HEK293 (cell line): ENCODE measurements around the gene TAF1D.

Source experiments
- CTCF ChIA-PET: fragments of 350-600 bp; formaldehyde crosslinking; extraction: SDS; loops from one replicate; lab custom pipeline; 2021; ENCODE audit warnings: antibody characterized with exemption; lab: Yijun Ruan, JAX
- POLR2A ChIA-PET: fragments of 300-600 bp; formaldehyde crosslinking; extraction: SDS; loops from one replicate; lab custom pipeline; 2020; ENCODE audit warnings: antibody characterized with exemption, inconsistent platforms; lab: Yijun Ruan, JAX
- H3K27ac ChIP-seq: fragments of 200-500 bp; sonication (Bioruptor generic); 2 replicates; pipeline ENCODE4 v1.5.1; 2014; ENCODE audit warnings: low read depth, low read length, control low read depth, inconsistent platforms; ENCODE audit errors: extremely low read depth
- H3K36me3 ChIP-seq, 2 experiments: fragments of 200-500 bp in 1 of 2; sonication (Bioruptor generic) in 1 of 2; 1 replicate in 1 of 2; 2 replicates in 1 of 2; pipeline ENCODE4 v1.5.1; 2014 to 2017; ENCODE audit warnings: inconsistent platforms in 2 of 2, low read length in 2 of 2; ENCODE audit not compliant: control insufficient read depth in 2 of 2, insufficient read depth in 1 of 2
- H3K4me1 ChIP-seq: fragments of 200-500 bp; sonication (Bioruptor generic); 2 replicates; pipeline ENCODE4 v1.5.1; 2014; ENCODE audit warnings: mild to moderate bottlenecking, low read length, inconsistent platforms; ENCODE audit not compliant: control insufficient read depth, insufficient read depth
- H3K4me3 ChIP-seq: 2 replicates; pipeline ENCODE4 v1.5.1; 2011; ENCODE audit warnings: low read depth, mild to moderate bottlenecking, control low read depth, low read length, moderate library complexity
- H3K9me3 ChIP-seq: fragments of 200-500 bp; sonication (Bioruptor generic); 2 replicates; pipeline ENCODE4 v1.5.1; 2014; ENCODE audit warnings: low read depth, low read length, inconsistent platforms; ENCODE audit not compliant: control insufficient read depth, insufficient read depth
- HOXD13 ChIP-seq: sonication (generic); formaldehyde crosslinking; IDR thresholded peaks from 2 replicates; pipeline ENCODE4 v1.8.0; 2022; ENCODE audit warnings: missing genetic modification reagents, borderline replicate concordance
- IKZF3 ChIP-seq: fragments of 450-650 bp; IDR thresholded peaks from 2 replicates; pipeline ENCODE4 v1.5.0; 2018; ENCODE audit warnings: missing biosample characterization, mild to moderate bottlenecking, missing genetic modification characterization, moderate library complexity
- OSR2 ChIP-seq: fragments of 450-650 bp; formaldehyde crosslinking; IDR thresholded peaks from 2 replicates; pipeline ENCODE4 v1.5.1; 2016; ENCODE audit warnings: missing biosample characterization, missing genetic modification characterization
- SP2 ChIP-seq: fragments of 450-650 bp; formaldehyde crosslinking; IDR thresholded peaks from 2 replicates; pipeline ENCODE4 v1.5.1; 2016; ENCODE audit warnings: missing biosample characterization, missing genetic modification characterization
- TRIM28 ChIP-seq: IDR thresholded peaks from 2 replicates; pipeline ENCODE4 v1.6.1; 2011; ENCODE audit warnings: low read length, control low read depth, borderline replicate concordance
- ZFP37 ChIP-seq: fragments of 450-650 bp; formaldehyde crosslinking; IDR thresholded peaks from 2 replicates; pipeline ENCODE4 v1.5.1; 2016; ENCODE audit warnings: missing biosample characterization, missing genetic modification characterization
- ZNF223 ChIP-seq: fragments of 450-650 bp; formaldehyde crosslinking; IDR thresholded peaks from 2 replicates; pipeline ENCODE4 v1.5.1; 2016; ENCODE audit warnings: missing biosample characterization, missing genetic modification characterization
- ZNF23 ChIP-seq: fragments of 450-650 bp; formaldehyde crosslinking; IDR thresholded peaks from 2 replicates; pipeline ENCODE4 v1.5.1; 2016; ENCODE audit warnings: missing biosample characterization, missing genetic modification characterization, borderline replicate concordance
- ZNF24 ChIP-seq: fragments of 450-650 bp; formaldehyde crosslinking; IDR thresholded peaks from 2 replicates; pipeline ENCODE4 v1.5.1; 2016; ENCODE audit warnings: missing biosample characterization, missing genetic modification characterization
- ZNF248 ChIP-seq: fragments of 450-650 bp; formaldehyde crosslinking; IDR thresholded peaks from 2 replicates; pipeline ENCODE4 v1.5.1; 2017; ENCODE audit warnings: missing biosample characterization, missing genetic modification characterization
- ZNF292 ChIP-seq: fragments of 450-650 bp; formaldehyde crosslinking; IDR thresholded peaks from 2 replicates; pipeline ENCODE4 v1.5.1; 2016; ENCODE audit warnings: low read depth, missing biosample characterization, missing genetic modification characterization, borderline replicate concordance
- ZNF514 ChIP-seq: fragments of 450-650 bp; formaldehyde crosslinking; IDR thresholded peaks from 2 replicates; pipeline ENCODE4 v1.5.1; 2016; ENCODE audit warnings: missing biosample characterization, missing genetic modification characterization
- ZNF544 ChIP-seq: fragments of 450-650 bp; formaldehyde crosslinking; IDR thresholded peaks from 2 replicates; pipeline ENCODE4 v1.5.0; 2017; ENCODE audit warnings: missing biosample characterization, missing genetic modification characterization
- ZNF549 ChIP-seq: fragments of 450-650 bp; IDR thresholded peaks from 2 replicates; pipeline ENCODE4 v1.5.1; 2018; ENCODE audit warnings: missing biosample characterization, missing genetic modification characterization, mild to moderate bottlenecking, inconsistent platforms, moderate library complexity
- ZNF558 ChIP-seq: fragments of 450-650 bp; formaldehyde crosslinking; IDR thresholded peaks from 2 replicates; pipeline ENCODE4 v1.5.1; 2016; ENCODE audit warnings: missing biosample characterization, missing genetic modification characterization
- ZNF585B ChIP-seq: fragments of 450-650 bp; formaldehyde crosslinking; IDR thresholded peaks from 2 replicates; pipeline ENCODE4 v1.5.1; 2016; ENCODE audit warnings: missing biosample characterization, missing genetic modification characterization
- ZNF621 ChIP-seq: fragments of 450-650 bp; formaldehyde crosslinking; IDR thresholded peaks from 2 replicates; pipeline ENCODE4 v1.5.1; 2017; ENCODE audit warnings: missing biosample characterization, missing genetic modification characterization
- ZNF624 ChIP-seq: fragments of 450-650 bp; formaldehyde crosslinking; IDR thresholded peaks from 2 replicates; pipeline ENCODE4 v1.5.1; 2017; ENCODE audit warnings: missing biosample characterization, missing genetic modification characterization
- ZNF629 ChIP-seq: fragments of 450-650 bp; formaldehyde crosslinking; IDR thresholded peaks from 2 replicates; pipeline ENCODE4 v1.5.1; 2017; ENCODE audit warnings: missing biosample characterization, missing genetic modification characterization
- ZNF660 ChIP-seq: fragments of 450-650 bp; IDR thresholded peaks from 2 replicates; pipeline ENCODE4 v1.5.1; 2018; ENCODE audit warnings: missing biosample characterization, mild to moderate bottlenecking, missing genetic modification characterization
- ZNF830 ChIP-seq: fragments of 450-650 bp; IDR thresholded peaks from 2 replicates; pipeline ENCODE4 v1.5.0; 2018; ENCODE audit warnings: missing biosample characterization, missing genetic modification characterization, low read depth, mild to moderate bottlenecking, moderate library complexity
- ZSCAN30 ChIP-seq: fragments of 450-650 bp; IDR thresholded peaks from 2 replicates; pipeline ENCODE4 v1.5.1; 2018; ENCODE audit warnings: missing biosample characterization, mild to moderate bottlenecking, missing genetic modification characterization, moderate library complexity
- TF ChIP-seq, protein P1 (sequence below): fragments of 450-650 bp; formaldehyde crosslinking; IDR thresholded peaks from 2 replicates; pipeline ENCODE4 v1.5.1; 2016; ENCODE audit warnings: missing biosample characterization, missing genetic modification characterization
- TF ChIP-seq, protein P2 (sequence below): fragments of 450-650 bp; formaldehyde crosslinking; IDR thresholded peaks from 2 replicates; pipeline ENCODE4 v1.5.1; 2016; ENCODE audit warnings: missing biosample characterization, missing genetic modification characterization
- TF ChIP-seq, protein P3 (sequence below): fragments of 450-650 bp; formaldehyde crosslinking; IDR thresholded peaks from 2 replicates; pipeline ENCODE4 v1.5.1; 2017; ENCODE audit warnings: missing biosample characterization, mild to moderate bottlenecking, missing genetic modification characterization, moderate library complexity
- TF ChIP-seq, protein P4 (sequence below): fragments of 450-650 bp; formaldehyde crosslinking; IDR thresholded peaks from 2 replicates; pipeline ENCODE4 v1.5.1; 2016; ENCODE audit warnings: missing biosample characterization, missing genetic modification characterization
- TF ChIP-seq, protein P5 (sequence below): fragments of 450-650 bp; IDR thresholded peaks from 2 replicates; pipeline ENCODE4 v1.5.1; 2018; ENCODE audit warnings: missing biosample characterization, missing genetic modification characterization
- TF ChIP-seq, protein P6 (sequence below): fragments of 450-650 bp; formaldehyde crosslinking; IDR thresholded peaks from 2 replicates; pipeline ENCODE4 v1.5.1; 2017; ENCODE audit warnings: missing biosample characterization, missing genetic modification characterization

The TAF1D gene

DNA sequence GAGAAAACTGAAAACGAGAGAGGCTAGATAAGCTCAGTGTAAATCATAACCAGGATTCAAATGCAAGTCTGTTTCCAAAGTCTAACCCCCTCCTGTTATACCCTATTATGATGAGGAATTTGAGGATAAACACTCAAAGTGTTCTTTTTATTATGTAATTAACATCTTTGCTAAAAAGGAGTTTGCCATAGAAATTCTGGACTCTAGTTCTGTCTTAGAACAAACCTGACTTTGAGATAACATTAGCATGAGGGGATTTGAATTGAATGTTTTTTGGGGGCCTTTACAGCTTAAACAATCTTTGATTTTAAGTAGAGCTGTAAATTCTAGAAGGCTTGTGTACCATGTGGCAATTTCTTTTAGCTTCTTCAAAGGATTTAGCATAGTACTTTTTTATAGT is 9.7 kb upstream of the TAF1D start:
- Histone ChIP-seq H3K27ac (no peak overlapping the region), H3K4me3 (no peak overlapping the region), H3K36me3 (peaks cover 0 to 9% of the 10 kb centered on the region in 2 experiments; a peak in 2 of 3 replicates), H3K9me3 (no peaks in the 10 kb centered on the region), H3K4me1 (no peaks in the 10 kb centered on the region)
- ChIA-PET CTCF (interaction anchor here (0.6 kb wide), 1 partner anchor 17 kb away, joined by 4 read pairs; no protein-coding TSS in a partner anchor), POLR2A (interaction anchor here (1.0 kb wide), 1 partner anchor 9 kb away, joined by 3 read pairs; the partner anchor contains the start of genes C11orf54 and TAF1D)
- TF ChIP-seq ZNF24 (tag by site-specific recombination) (no peak), ZNF514 (tag by site-specific recombination) (no peak), ZSCAN30 (tag by site-specific recombination) (no peak), ZNF544 (tag by site-specific recombination) (no peak), OSR2 (tag by site-specific recombination) (no peak), SP2 (tag by site-specific recombination) (no peak), HOXD13 (CRISPR knock-in tag) (no peak), ZNF248 (tag by site-specific recombination) (no peak), ZFP37 (no peak), ZNF549 (tag by site-specific recombination) (no peak), ZNF23 (tag by site-specific recombination) (no peak), ZNF292 (tag by site-specific recombination) (no peak), ZNF660 (tag by site-specific recombination) (no peak), ZNF830 (tag by site-specific recombination) (no peak)
- TF ChIP-seq, protein P1, sequence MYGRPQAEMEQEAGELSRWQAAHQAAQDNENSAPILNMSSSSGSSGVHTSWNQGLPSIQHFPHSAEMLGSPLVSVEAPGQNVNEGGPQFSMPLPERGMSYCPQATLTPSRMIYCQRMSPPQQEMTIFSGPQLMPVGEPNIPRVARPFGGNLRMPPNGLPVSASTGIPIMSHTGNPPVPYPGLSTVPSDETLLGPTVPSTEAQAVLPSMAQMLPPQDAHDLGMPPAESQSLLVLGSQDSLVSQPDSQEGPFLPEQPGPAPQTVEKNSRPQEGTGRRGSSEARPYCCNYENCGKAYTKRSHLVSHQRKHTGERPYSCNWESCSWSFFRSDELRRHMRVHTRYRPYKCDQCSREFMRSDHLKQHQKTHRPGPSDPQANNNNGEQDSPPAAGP = no peak
- TF ChIP-seq, protein P2, sequence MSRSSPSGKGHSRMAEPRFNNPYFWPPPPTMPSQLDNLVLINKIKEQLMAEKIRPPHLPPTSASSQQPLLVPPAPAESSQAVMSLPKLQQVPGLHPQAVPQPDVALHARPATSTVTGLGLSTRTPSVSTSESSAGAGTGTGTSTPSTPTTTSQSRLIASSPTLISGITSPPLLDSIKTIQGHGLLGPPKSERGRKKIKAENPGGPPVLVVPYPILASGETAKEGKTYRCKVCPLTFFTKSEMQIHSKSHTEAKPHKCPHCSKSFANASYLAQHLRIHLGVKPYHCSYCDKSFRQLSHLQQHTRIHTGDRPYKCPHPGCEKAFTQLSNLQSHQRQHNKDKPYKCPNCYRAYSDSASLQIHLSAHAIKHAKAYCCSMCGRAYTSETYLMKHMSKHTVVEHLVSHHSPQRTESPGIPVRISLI (tag by site-specific recombination) = no peak
- TF ChIP-seq, protein P3, sequence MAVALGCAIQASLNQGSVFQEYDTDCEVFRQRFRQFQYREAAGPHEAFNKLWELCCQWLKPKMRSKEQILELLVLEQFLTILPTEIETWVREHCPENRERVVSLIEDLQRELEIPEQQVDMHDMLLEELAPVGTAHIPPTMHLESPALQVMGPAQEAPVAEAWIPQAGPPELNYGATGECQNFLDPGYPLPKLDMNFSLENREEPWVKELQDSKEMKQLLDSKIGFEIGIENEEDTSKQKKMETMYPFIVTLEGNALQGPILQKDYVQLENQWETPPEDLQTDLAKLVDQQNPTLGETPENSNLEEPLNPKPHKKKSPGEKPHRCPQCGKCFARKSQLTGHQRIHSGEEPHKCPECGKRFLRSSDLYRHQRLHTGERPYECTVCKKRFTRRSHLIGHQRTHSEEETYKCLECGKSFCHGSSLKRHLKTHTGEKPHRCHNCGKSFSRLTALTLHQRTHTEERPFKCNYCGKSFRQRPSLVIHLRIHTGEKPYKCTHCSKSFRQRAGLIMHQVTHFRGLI (tag by site-specific recombination) = no peak
- TF ChIP-seq, protein P4, sequence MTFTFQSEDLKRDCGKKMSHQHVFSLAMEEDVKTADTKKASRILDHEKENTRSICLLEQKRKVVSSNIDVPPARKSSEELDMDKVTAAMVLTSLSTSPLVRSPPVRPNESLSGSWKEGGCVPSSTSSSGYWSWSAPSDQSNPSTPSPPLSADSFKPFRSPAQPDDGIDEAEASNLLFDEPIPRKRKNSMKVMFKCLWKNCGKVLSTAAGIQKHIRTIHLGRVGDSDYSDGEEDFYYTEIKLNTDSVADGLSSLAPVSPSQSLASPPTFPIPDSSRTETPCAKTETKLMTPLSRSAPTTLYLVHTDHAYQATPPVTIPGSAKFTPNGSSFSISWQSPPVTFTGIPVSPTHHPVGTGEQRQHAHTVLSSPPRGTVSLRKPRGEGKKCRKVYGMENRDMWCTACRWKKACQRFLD = no peak

DNA sequence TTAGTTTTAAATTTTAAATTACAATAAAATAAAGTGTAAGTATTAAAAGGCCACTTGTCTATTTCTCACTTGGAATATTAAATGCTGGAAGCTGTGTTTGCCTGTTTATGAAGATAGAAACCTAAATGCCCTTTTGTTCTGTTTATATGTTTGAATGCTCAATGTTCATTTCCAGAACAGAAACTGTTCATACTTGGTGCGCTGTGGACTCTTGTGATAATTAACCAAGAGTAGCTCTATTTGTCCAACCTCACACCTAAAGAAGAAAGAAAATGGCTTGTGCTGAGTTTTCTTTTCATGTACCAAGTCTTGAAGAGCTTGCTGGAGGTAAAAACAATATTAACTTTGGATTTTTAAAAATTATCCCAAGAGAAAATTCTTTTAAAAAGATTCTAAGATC is 5.8 kb upstream of the TAF1D start:
- peaks cover 0 to 7% of the 10 kb centered on the region in 2 experiments; a peak in 2 of 3 replicates for H3K36me3 ChIP-seq
- POLR2A ChIA-PET = interaction anchor here (1.0 kb wide), 1 partner anchor 37 kb away, joined by 3 read pairs; the partner anchor contains the start of gene MED17
- CTCF ChIA-PET = no interaction called here
- TF ChIP-seq ZNF624 (tag by site-specific recombination) (no peak), ZNF23 (tag by site-specific recombination) (no peak), TRIM28 (no peak), ZNF223 (tag by site-specific recombination) (no peak), IKZF3 (tag by site-specific recombination) (no peak), ZNF660 (tag by site-specific recombination) (no peak), ZNF621 (tag by site-specific recombination) (no peak), ZNF585B (tag by site-specific recombination) (no peak), ZNF629 (no peak), ZNF549 (tag by site-specific recombination) (no peak), ZNF558 (tag by site-specific recombination) (no peak)
- TF ChIP-seq, protein P5, sequence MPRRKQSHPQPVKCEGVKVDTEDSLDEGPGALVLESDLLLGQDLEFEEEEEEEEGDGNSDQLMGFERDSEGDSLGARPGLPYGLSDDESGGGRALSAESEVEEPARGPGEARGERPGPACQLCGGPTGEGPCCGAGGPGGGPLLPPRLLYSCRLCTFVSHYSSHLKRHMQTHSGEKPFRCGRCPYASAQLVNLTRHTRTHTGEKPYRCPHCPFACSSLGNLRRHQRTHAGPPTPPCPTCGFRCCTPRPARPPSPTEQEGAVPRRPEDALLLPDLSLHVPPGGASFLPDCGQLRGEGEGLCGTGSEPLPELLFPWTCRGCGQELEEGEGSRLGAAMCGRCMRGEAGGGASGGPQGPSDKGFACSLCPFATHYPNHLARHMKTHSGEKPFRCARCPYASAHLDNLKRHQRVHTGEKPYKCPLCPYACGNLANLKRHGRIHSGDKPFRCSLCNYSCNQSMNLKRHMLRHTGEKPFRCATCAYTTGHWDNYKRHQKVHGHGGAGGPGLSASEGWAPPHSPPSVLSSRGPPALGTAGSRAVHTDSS = no peak
- TF ChIP-seq, protein P6, sequence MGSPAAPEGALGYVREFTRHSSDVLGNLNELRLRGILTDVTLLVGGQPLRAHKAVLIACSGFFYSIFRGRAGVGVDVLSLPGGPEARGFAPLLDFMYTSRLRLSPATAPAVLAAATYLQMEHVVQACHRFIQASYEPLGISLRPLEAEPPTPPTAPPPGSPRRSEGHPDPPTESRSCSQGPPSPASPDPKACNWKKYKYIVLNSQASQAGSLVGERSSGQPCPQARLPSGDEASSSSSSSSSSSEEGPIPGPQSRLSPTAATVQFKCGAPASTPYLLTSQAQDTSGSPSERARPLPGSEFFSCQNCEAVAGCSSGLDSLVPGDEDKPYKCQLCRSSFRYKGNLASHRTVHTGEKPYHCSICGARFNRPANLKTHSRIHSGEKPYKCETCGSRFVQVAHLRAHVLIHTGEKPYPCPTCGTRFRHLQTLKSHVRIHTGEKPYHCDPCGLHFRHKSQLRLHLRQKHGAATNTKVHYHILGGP (tag by site-specific recombination) = no peak

More for the DNA sequence above, 5.8 kb upstream of the TAF1D start:
- H3K4me1 ChIP-seq = no peaks in the 10 kb centered on the region
- no peak overlapping the region for H3K27ac ChIP-seq
- H3K4me3 ChIP-seq = no peak overlapping the region
- H3K9me3 ChIP-seq = no peaks in the 10 kb centered on the region
